Caco-2 (cell line): ENCODE results near the gene NOL4L. TPM values are rescaled to one million over a fixed set of nuclear protein-coding genes. Genes with fewer than 3 reads are reported as not detected.
"Not testable (repeated sequence)": the region's sequence is repeated elsewhere in the genome, so short reads cannot be mapped to it uniquely, and the experiment has no call there.

Experiments used
- BruUV-seq: library from RNA; stranded (reverse); fragments of 400-500 nt; replicated peaks from 2 replicates; lab custom pipeline; 2021; lab: Mats Ljungman, UMichigan
- CTCF ChIA-PET: fragments of 300-600 bp; sonication (Branson Sonifier 250); formaldehyde crosslinking; loops from one replicate; lab custom pipeline; 2022; ENCODE audit warnings: antibody characterized with exemption; lab: Charles Lee
- POLR2A ChIA-PET: fragments of 300-600 bp; sonication (Branson Sonifier 250); formaldehyde crosslinking; loops from one replicate; lab custom pipeline; 2022; ENCODE audit warnings: antibody characterized with exemption; lab: Charles Lee
- DNase-seq, 2 experiments: peaks; one replicate each; pipeline versions ENCODE4 v3.0.0 to v3.0.0-alpha.2; 2020 to 2022
- H3K27me3 ChIP-seq: replicated peaks from 2 replicates; pipeline ENCODE4 v1.6.0; 2011; ENCODE audit warnings: low read length; ENCODE audit not compliant: control insufficient read depth, insufficient read depth
- H3K36me3 ChIP-seq: 2 replicates; pipeline ENCODE4 v1.5.1; 2011; ENCODE audit warnings: low read length; ENCODE audit not compliant: control insufficient read depth, insufficient read depth
- H3K4me1 ChIP-seq: fragments of 250-450 bp; sonication (Bioruptor Pico); 2 replicates; pipeline ENCODE4 v1.5.1; 2020; ENCODE audit warnings: mild to moderate bottlenecking
- H3K4me3 ChIP-seq: 2 replicates; pipeline ENCODE4 v1.5.1; 2011; ENCODE audit warnings: low read depth, mild to moderate bottlenecking, control low read depth, low read length
- H3K9me3 ChIP-seq: fragments of 250-450 bp; sonication (Bioruptor Pico); 2 replicates; pipeline ENCODE4 v1.5.1; 2020; ENCODE audit warnings: mild to moderate bottlenecking, moderate library complexity
- H3K27ac Mint-ChIP-seq: one replicate; pipeline ENCODE4 v1.8.0; 2022; ENCODE audit warnings: mixed read lengths; ENCODE audit not compliant: unreplicated experiment
- H3K27me3 Mint-ChIP-seq: one replicate; pipeline ENCODE4 v1.8.0; 2022; ENCODE audit warnings: mixed read lengths; ENCODE audit not compliant: insufficient read depth, unreplicated experiment
- H3K36me3 Mint-ChIP-seq: one replicate; pipeline ENCODE4 v1.8.0; 2022; ENCODE audit warnings: mild to moderate bottlenecking, mixed read lengths; ENCODE audit not compliant: insufficient read depth, unreplicated experiment
- H3K4me1 Mint-ChIP-seq: one replicate; pipeline ENCODE4 v1.8.0; 2022; ENCODE audit warnings: low read depth, mixed read lengths; ENCODE audit not compliant: unreplicated experiment
- H3K4me3 Mint-ChIP-seq: one replicate; pipeline ENCODE4 v1.8.0; 2022; ENCODE audit warnings: mild to moderate bottlenecking, moderate library complexity, mixed read lengths; ENCODE audit not compliant: unreplicated experiment
- H3K9me3 Mint-ChIP-seq: one replicate; pipeline ENCODE4 v1.8.0; 2022; ENCODE audit warnings: mixed read lengths; ENCODE audit not compliant: unreplicated experiment
- CTCF ChIP-seq, 2 experiments: fragments of 200-600 bp in 1 of 2; IDR thresholded peaks; 1 replicate in 1 of 2; 2 replicates in 1 of 2; pipeline versions ENCODE4 v1.5.1 to v1.8.0; 2011 to 2022; ENCODE audit warnings: antibody characterized with exemption in 1 of 2, control low read depth in 1 of 2, inconsistent platforms in 1 of 2, low read depth in 1 of 2, low read length in 1 of 2, mild to moderate bottlenecking in 1 of 2, moderate library complexity in 1 of 2; ENCODE audit not compliant: insufficient read depth in 1 of 2, severe bottlenecking in 1 of 2, unreplicated experiment in 1 of 2
- intact Hi-C: fragments of 100-400 bp; cut with micrococcal nuclease; formaldehyde crosslinking; loops from one replicate; pipeline ENCODE4 v1.10.0; 2022; ENCODE audit not compliant: unreplicated experiment
- total RNA-seq: library from RNA; stranded (reverse); gene quantifications from 2 replicates; pipeline ENCODE4 v1.2.3, GENCODE V29; 2022

Gene NOL4L
- total RNA-seq, 1 experiment from 2014 or later = 80.9 TPM

GRCh38 chr20:32467506-32468312, 117.4 kb downstream of the NOL4L start:
- Mint-ChIP-seq H3K27ac (peak overlapping the region; percentile 2), H3K27me3 (no peaks in the 10 kb centered on the region), H3K4me3 (no peak overlapping the region), H3K36me3 (peaks cover 92% of the 10 kb centered on the region), H3K9me3 (no peaks in the 10 kb centered on the region), H3K4me1 (peaks cover 22% of the 10 kb centered on the region)
- TF ChIP-seq CTCF (IDR thresholded peaks at IDR 0.05; ENCODE audit: insufficient read depth in 1 of 2, low read depth in 1 of 2, low read length in 1 of 2, severe bottlenecking in 1 of 2, unreplicated experiment in 1 of 2) = no peak
- intact Hi-C loops = no loop called here
- Histone ChIP-seq H3K36me3 (peaks cover 26% of the 10 kb centered on the region), H3K27me3 (no peaks in the 10 kb centered on the region), H3K4me1 (peaks cover 21% of the 10 kb centered on the region), H3K4me3 (no peak overlapping the region), H3K9me3 (no peaks in the 10 kb centered on the region)
- no peak for DNase-seq
- ChIA-PET POLR2A (no interaction called here), CTCF (interaction anchor here (0.7 to 2.0 kb wide), 4 partner anchors 12 to 185 kb away, joined by 3 to 11 read pairs (median 4); no protein-coding TSS in a partner anchor)
- no TSS peak for BruUV-seq

GRCh38 chr20:32466739-32467505, 118.2 kb downstream of the NOL4L start:
- Histone ChIP-seq H3K4me3 (no peak overlapping the region), H3K9me3 (no peaks in the 10 kb centered on the region), H3K27me3 (no peaks in the 10 kb centered on the region), H3K36me3 (peaks cover 22% of the 10 kb centered on the region), H3K4me1 (peaks cover 13% of the 10 kb centered on the region)
- Mint-ChIP-seq H3K27ac (peak overlapping the region; percentile 34), H3K36me3 (peaks cover 96% of the 10 kb centered on the region), H3K4me3 (no peak overlapping the region), H3K4me1 (peaks cover 20% of the 10 kb centered on the region), H3K27me3 (no peaks in the 10 kb centered on the region), H3K9me3 (no peaks in the 10 kb centered on the region)
- TF ChIP-seq CTCF (IDR thresholded peaks at IDR 0.05; ENCODE audit: insufficient read depth in 1 of 2, low read depth in 1 of 2, low read length in 1 of 2, severe bottlenecking in 1 of 2, unreplicated experiment in 1 of 2) = no peak
- CTCF ChIA-PET = interaction anchor here (0.5 to 2.0 kb wide), 5 partner anchors 8 to 186 kb away, joined by 3 to 11 read pairs (median 5); no protein-coding TSS in a partner anchor
- intact Hi-C loops = no loop called here
- POLR2A ChIA-PET = no interaction called here
- DNase-seq = no peak
- BruUV-seq = no TSS peak

GRCh38 chr20:32465901-32466675, 119.0 kb downstream of the NOL4L start:
- ChIA-PET CTCF (interaction anchor here (0.5 to 1.8 kb wide), 4 partner anchors 9 to 34 kb away, joined by 3 to 5 read pairs (median 3); no protein-coding TSS in a partner anchor), POLR2A (interaction anchor here (0.6 kb wide), 1 partner anchor 1412 kb away, joined by 4 read pairs; no protein-coding TSS in a partner anchor)

More at GRCh38 chr20:32465901-32466675, 119.0 kb downstream of the NOL4L start:
- H3K36me3 Mint-ChIP-seq = peaks cover 96% of the 10 kb centered on the region
- DNase-seq, intact Hi-C loops, H3K27me3 Mint-ChIP-seq, H3K4me3 Mint-ChIP-seq, BruUV-seq, H3K27me3 ChIP-seq, H3K9me3 ChIP-seq, H3K4me3 ChIP-seq, H3K9me3 Mint-ChIP-seq: not testable (repeated sequence)
- H3K27ac Mint-ChIP-seq = peak overlapping the region; percentile 34
- H3K36me3 ChIP-seq = peaks cover 18% of the 10 kb centered on the region
- H3K4me1 Mint-ChIP-seq = peaks cover 12% of the 10 kb centered on the region
- peaks cover 11% of the 10 kb centered on the region; the same call in 1 of the 2 replicates for H3K4me1 ChIP-seq
